Vagina (tissue), 2 donors: ENCODE results near the gene DBR1.

Source experiments
- POLR2A ChIP-seq, 2 donors: fragments of 450-650 bp; IDR thresholded peaks; one replicate each; pipeline ENCODE4 v1.6.1; 2017; ENCODE audit warnings: antibody characterized with exemption in 2 of 2, mild to moderate bottlenecking in 2 of 2, moderate library complexity in 2 of 2
- POLR2AphosphoS5 ChIP-seq, 2 donors: sonication (generic); formaldehyde crosslinking; IDR thresholded peaks; one replicate each; pipeline ENCODE4 v1.9.0; 2017; ENCODE audit warnings: antibody characterized with exemption in 2 of 2, mild to moderate bottlenecking in 2 of 2, low read depth in 1 of 2; ENCODE audit not compliant: insufficient read depth in 1 of 2

GRCh38 chr3:138188013-138188730 lies 13.5 kb upstream of the DBR1 start:
- TF ChIP-seq POLR2A (IDR thresholded peaks at IDR 0.05), result no peak
- no peak for TF ChIP-seq POLR2AphosphoS5 (IDR thresholded peaks at IDR 0.05; ENCODE audit: insufficient read depth in 1 of 2, low read depth in 1 of 2)
